GM12891 (cell line): Measurements from ENCODE around the gene CYTH4.

Experiments used
- POLR2A ChIP-seq: IDR thresholded peaks from 2 replicates; pipeline ENCODE4 v1.6.1; 2011; ENCODE audit warnings: low read depth, low read length, control low read depth
- POLR2AphosphoS5 ChIP-seq: IDR thresholded peaks from 2 replicates; pipeline ENCODE4 v1.6.1; 2011; ENCODE audit warnings: low read depth, low read length, control low read depth
- POU2F2 ChIP-seq: IDR thresholded peaks from 2 replicates; pipeline ENCODE4 v1.6.1; 2011; ENCODE audit warnings: low read depth, mild to moderate bottlenecking, control low read depth, low read length, moderate library complexity
- TAF1 ChIP-seq: IDR thresholded peaks from 2 replicates; pipeline ENCODE4 v1.6.1; 2011; ENCODE audit warnings: low read depth, low read length, control low read depth

DNA sequence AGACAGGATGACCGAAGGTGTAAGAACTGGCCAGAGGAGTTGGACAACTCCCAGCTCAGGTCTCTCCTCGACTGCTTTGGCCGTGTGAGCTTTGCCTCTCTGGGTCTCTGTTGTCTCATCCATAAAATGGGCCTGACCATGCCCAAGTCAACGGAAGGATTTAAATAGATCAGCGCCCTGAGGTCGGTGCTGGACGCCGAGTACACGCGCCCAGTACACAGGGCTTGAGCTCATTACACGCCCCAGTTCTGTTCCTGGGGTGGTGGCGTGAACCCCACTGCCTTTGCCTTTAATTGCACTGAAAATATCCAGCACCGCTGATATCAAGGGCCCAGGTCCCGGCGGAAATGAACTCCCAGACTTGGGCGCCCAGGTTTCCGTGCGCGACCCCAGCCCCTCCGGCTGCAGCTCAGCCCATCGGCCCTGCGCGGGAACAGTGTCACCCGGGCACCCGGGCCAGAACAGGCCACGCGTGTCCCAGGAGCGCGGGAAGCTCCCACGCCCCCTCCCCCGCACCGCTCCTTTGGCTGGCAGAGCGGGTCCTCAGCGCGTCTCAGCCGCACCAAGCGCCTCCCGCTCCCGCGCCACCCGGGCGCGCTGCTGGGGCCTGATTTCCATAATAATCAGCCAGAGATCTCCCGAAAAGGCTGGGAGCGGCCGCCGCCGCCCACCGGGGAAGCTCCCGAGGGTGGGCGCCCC lies 42.2 kb downstream of the CYTH4 start:
- no peak for TF ChIP-seq POLR2A
- no peak for TF ChIP-seq POU2F2
- TF ChIP-seq TAF1 = no peak
- TF ChIP-seq POLR2AphosphoS5 = no peak
